Mammary epithelial cell (primary cell): Measurements from ENCODE around the gene WWP2.

Experiments
- CTCF ChIP-seq, 2 donors: IDR thresholded peaks in 1 of 2; conservative IDR thresholded peaks in 1 of 2; 2 replicates each; pipeline ENCODE4 v1.5.1; 2011 to 2012; ENCODE audit warnings: inconsistent platforms in 2 of 2, low read length in 2 of 2, mild to moderate bottlenecking in 2 of 2, control low read depth in 1 of 2, low read depth in 1 of 2; ENCODE audit not compliant: insufficient read depth in 1 of 2; ENCODE audit errors: extremely low read depth in 1 of 2
- EZH2 ChIP-seq: IDR thresholded peaks from 2 replicates; pipeline ENCODE4 v1.6.1; 2012; ENCODE audit warnings: low read length, inconsistent platforms, borderline replicate concordance

DNA sequence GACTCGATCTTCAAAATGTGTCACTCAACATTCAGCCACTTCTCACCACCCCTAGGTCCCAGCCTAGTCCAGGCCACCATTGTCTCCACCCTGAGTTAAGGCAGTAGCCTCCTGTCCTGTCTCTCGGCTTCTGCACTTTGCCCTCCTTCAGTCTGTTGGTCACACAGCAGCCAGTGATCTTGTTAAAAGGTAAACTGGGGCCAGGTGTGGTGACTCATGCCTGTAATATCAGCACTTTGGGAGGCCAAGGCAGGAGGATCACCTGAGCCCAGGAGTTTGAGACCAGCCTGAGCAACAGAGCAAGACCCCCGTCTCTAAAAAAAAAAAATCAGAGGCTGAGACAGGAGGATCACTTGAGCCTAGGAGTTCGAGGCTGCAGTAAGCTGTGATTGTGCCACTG lies 25.8 kb downstream of the WWP2 start:
- TF ChIP-seq CTCF (conservative IDR thresholded peaks at IDR 0.05 in 1 of 2, IDR thresholded peaks at IDR 0.05 in 1 of 2; ENCODE audit: extremely low read depth in 1 of 2, insufficient read depth in 1 of 2, low read depth in 1 of 2, low read length in 2 of 2) (no peak), EZH2 (no peak)
